ENCODE measurements around the gene BTNL8.
"Not testable (repeated sequence)": the region's sequence is repeated elsewhere in the genome, so short reads cannot be mapped to it uniquely, and the experiment has no call there.

BTNL8 gene

GRCh38 chr5:180875860-180876426 lies 23.0 kb upstream of the BTNL8 start:
- no peak for DNase-seq

- DNase-seq, result not testable (repeated sequence)
These were observed 13.0 kb upstream of the BTNL8 start for GRCh38 chr5:180885845-180886529.

GRCh38 chr5:180889381-180889780 lies 9.6 kb upstream of the BTNL8 start:
- no peak for DNase-seq

GRCh38 chr5:180895330-180895729 lies 3.6 kb upstream of the BTNL8 start:
- DNase-seq, result not testable (repeated sequence)

GRCh38 chr5:180900178-180900577 lies 1.2 kb downstream of the BTNL8 start:
- no peak for DNase-seq

- no peak for DNase-seq
These were observed 2.5 kb downstream of the BTNL8 start for GRCh38 chr5:180901319-180902009.

GRCh38 chr5:180908400-180908799 lies 9.4 kb downstream of the BTNL8 start:
- DNase-seq, result no peak

GRCh38 chr5:180908998-180909731 lies 10.2 kb downstream of the BTNL8 start:
- no peak for DNase-seq

- no peak for DNase-seq
These were observed 10.8 kb downstream of the BTNL8 start for GRCh38 chr5:180909782-180910181.

GRCh38 chr5:180910182-180910581 lies 11.2 kb downstream of the BTNL8 start:
- DNase-seq, result no peak

- DNase-seq, result no peak
These were observed 11.8 kb downstream of the BTNL8 start for GRCh38 chr5:180910735-180911134.

- no peak for DNase-seq
These were observed 15.7 kb downstream of the BTNL8 start for GRCh38 chr5:180914646-180915045.

GRCh38 chr5:180915924-180916323 lies 17.0 kb downstream of the BTNL8 start:
- no peak for DNase-seq

- DNase-seq, result no peak
These were observed 19.4 kb downstream of the BTNL8 start for GRCh38 chr5:180918380-180918779.

GRCh38 chr5:180920710-180921109 lies 21.8 kb downstream of the BTNL8 start:
- no peak for DNase-seq

- DNase-seq, result no peak
These were observed 24.0 kb downstream of the BTNL8 start for GRCh38 chr5:180922932-180923331.

- no peak for DNase-seq
These were observed 33.7 kb downstream of the BTNL8 start for GRCh38 chr5:180932660-180933059.

GRCh38 chr5:180935203-180935602 lies 36.2 kb downstream of the BTNL8 start:
- DNase-seq, result no peak

- DNase-seq, result no peak
These were observed 39.3 kb downstream of the BTNL8 start for GRCh38 chr5:180938294-180938693.

- no peak for DNase-seq
These were observed 51.5 kb downstream of the BTNL8 start for GRCh38 chr5:180950291-180950949.

- DNase-seq, result no peak
These were observed 60.7 kb downstream of the BTNL8 start for GRCh38 chr5:180959661-180960060.

- DNase-seq, result no peak
These were observed 61.2 kb downstream of the BTNL8 start for GRCh38 chr5:180960209-180960608.

- DNase-seq, result no peak
These were observed 70.4 kb downstream of the BTNL8 start for GRCh38 chr5:180969406-180969805.

Measured in NCI-H1694 treated with DMSO at 0.1 percent for 48 hours (cell line).